K562 (cell line): Measurements from ENCODE around the gene FGF14. TPM values are rescaled to one million over a fixed set of nuclear protein-coding genes. Genes with fewer than 3 reads are reported as not detected.

Source experiments
- ATAC-seq: fragments of 200-7000 bp; cut with Tn5 transposase; 3 replicates; pipeline ENCODE4 v1.9.1; 2020; ENCODE audit warnings: moderate library complexity
- BruUV-seq: library from RNA; stranded (reverse); fragments of 400-500 nt; replicated peaks from 2 replicates; lab custom pipeline; 2021; lab: Mats Ljungman, UMichigan
- CTCF ChIA-PET: fragments of 300-600 bp; formaldehyde crosslinking; extraction: SDS; loops from one replicate; lab custom pipeline; 2021; ENCODE audit warnings: low intra/inter-chr PET ratio; lab: Yijun Ruan, JAX
- POLR2A ChIA-PET: fragments of 300-600, 350-650 bp; sonication (Branson Sonifier 250); formaldehyde crosslinking; extraction: SDS; loops from one replicate; lab custom pipeline; 2021; ENCODE audit warnings: antibody characterized with exemption, inconsistent platforms; lab: Yijun Ruan, JAX
- DNase-seq, 4 experiments: peaks; one replicate each; pipeline versions ENCODE4 v3.0.0 to v3.0.0-alpha.2; 2011 to 2018; ENCODE audit warnings: low spot score in 3 of 4, mixed read lengths in 3 of 4; ENCODE audit errors: extremely low read depth in 1 of 4
- FAIRE-seq: peaks from 2 replicates; lab custom pipeline; 2011; peaks lifted over from hg19 to GRCh38; lab: Jason Lieb, UNC
- H2AFZ ChIP-seq: 2 replicates; pipeline ENCODE4 v1.6.0; 2011; ENCODE audit warnings: low read depth, low read length, control low read depth, inconsistent platforms
- H3K27ac ChIP-seq: fragments of 200-600 bp; 3 replicates; pipeline ENCODE4 v1.8.0; 2011; ENCODE audit warnings: low read depth, mild to moderate bottlenecking, control low read depth, inconsistent platforms, low read length, moderate library complexity, mixed read lengths; ENCODE audit errors: extremely low read depth
- H3K27me3 ChIP-seq, 2 experiments: fragments of 300-600 bp in 1 of 2; 2 replicates in 1 of 2; 3 replicates in 1 of 2; pipeline versions ENCODE4 v1.6.0 to v1.8.0; 2011; ENCODE audit warnings: inconsistent platforms in 2 of 2, low read length in 2 of 2, mild to moderate bottlenecking in 1 of 2, mixed read lengths in 1 of 2, moderate library complexity in 1 of 2; ENCODE audit not compliant: control insufficient read depth in 2 of 2, insufficient read depth in 2 of 2
- H3K36me3 ChIP-seq: fragments of 300-600 bp; 3 replicates; pipeline ENCODE4 v1.8.0; 2011; ENCODE audit warnings: mild to moderate bottlenecking, low read length, inconsistent platforms; ENCODE audit not compliant: control insufficient read depth, insufficient read depth
- H3K4me1 ChIP-seq, 2 experiments: fragments of 200-600 bp in 1 of 2; replicated peaks in 1 of 2; 2 replicates in 1 of 2; 3 replicates in 1 of 2; pipeline versions ENCODE4 v1.5.1 to v1.8.0; 2011; ENCODE audit warnings: inconsistent platforms in 2 of 2, low read length in 2 of 2, mild to moderate bottlenecking in 1 of 2, mixed read lengths in 1 of 2, moderate library complexity in 1 of 2; ENCODE audit not compliant: control insufficient read depth in 2 of 2, insufficient read depth in 2 of 2
- H3K4me2 ChIP-seq: 2 replicates; pipeline ENCODE4 v1.6.1; 2011; ENCODE audit warnings: low read length, control low read depth, inconsistent platforms, mixed read lengths; ENCODE audit not compliant: insufficient read depth
- H3K4me3 ChIP-seq: fragments of 200-600 bp; sonication (generic), shearing (Covaris generic); 2 replicates; pipeline ENCODE4 v1.5.1; 2016; ENCODE audit warnings: control low read depth, inconsistent platforms
- H3K79me2 ChIP-seq: fragments of 200-600 bp; 3 replicates; pipeline ENCODE4 v1.8.0; 2011; ENCODE audit warnings: low read length, inconsistent platforms; ENCODE audit not compliant: control insufficient read depth, insufficient read depth
- H3K9ac ChIP-seq, 2 experiments: 2 replicates each; pipeline versions ENCODE4 v1.6.0 to v1.6.1; 2011; ENCODE audit warnings: low read depth in 2 of 2, low read length in 2 of 2, control low read depth in 1 of 2, inconsistent platforms in 1 of 2, mild to moderate bottlenecking in 1 of 2, mixed read lengths in 1 of 2; ENCODE audit not compliant: insufficient read depth in 1 of 2
- H3K9me1 ChIP-seq: one replicate; pipeline ENCODE4 v1.6.0; 2011; ENCODE audit warnings: inconsistent platforms, mild to moderate bottlenecking, low read length, moderate library complexity; ENCODE audit not compliant: control insufficient read depth, insufficient read depth
- H3K9me3 ChIP-seq: replicated peaks from 2 replicates; pipeline ENCODE4 v1.5.1; 2011; ENCODE audit warnings: low read depth, low read length, inconsistent platforms; ENCODE audit not compliant: control insufficient read depth, insufficient read depth
- H4K20me1 ChIP-seq: replicated peaks from 2 replicates; pipeline ENCODE4 v1.6.1; 2011; ENCODE audit warnings: low read length, inconsistent platforms, mixed read lengths; ENCODE audit not compliant: control insufficient read depth, insufficient read depth
- ETV5 ChIP-seq: sonication (generic); formaldehyde crosslinking; IDR thresholded peaks from 2 replicates; pipeline ENCODE4 v1.4.0; 2020; ENCODE audit warnings: low read depth, mild to moderate bottlenecking, missing genetic modification reagents
- FOS ChIP-seq: IDR thresholded peaks from 3 replicates; pipeline ENCODE4 v1.6.1; 2011; ENCODE audit not compliant: insufficient read length; ENCODE audit errors: extremely low read depth
- HCFC1 ChIP-seq: IDR thresholded peaks from 2 replicates; pipeline ENCODE4 v1.6.1; 2012; ENCODE audit warnings: low read depth, low read length, improper control_type of control experiment
- POLR2G ChIP-seq: fragments of 200-400 bp; formaldehyde crosslinking; IDR thresholded peaks from 2 replicates; pipeline ENCODE4 v1.6.1; 2017; ENCODE audit warnings: low read depth, mild to moderate bottlenecking, antibody characterized with exemption, low read length, moderate library complexity
- TCF3 ChIP-seq: sonication (generic); formaldehyde crosslinking; IDR thresholded peaks from 2 replicates; pipeline ENCODE4 v1.4.0; 2020; ENCODE audit warnings: mild to moderate bottlenecking, missing genetic modification reagents
- ZNF75A ChIP-seq: fragments of 450-650 bp; formaldehyde crosslinking; IDR thresholded peaks from 2 replicates; pipeline ENCODE4 v1.4.0; 2020; ENCODE audit warnings: mild to moderate bottlenecking
- WGBS: fragments of 100-300 bp; shearing (Covaris generic); methylation state at CpG from one replicate; pipeline ENCODE4 v1.1.6; 2016; ENCODE audit warnings: low coverage, mixed read lengths; ENCODE audit not compliant: insufficient coverage; ENCODE audit errors: missing lambda C conversion rate; 5-methylcytosine and 5-hydroxymethylcytosine counted together
- in situ Hi-C: fragments of 300-500 bp; cut with MboI; formaldehyde crosslinking; loops from 4 replicates; pipeline ENCODE4 v1.15.0; 2018; ENCODE audit warnings: inconsistent platforms, mixed read lengths
- intact Hi-C: fragments of 100-400 bp; cut with micrococcal nuclease; formaldehyde crosslinking; loops from 2 replicates; pipeline ENCODE4 v1.14.2; 2022
- polyA plus RNA-seq, 8 experiments: library from polyadenylated mRNA; depleted of rRNA in 4 of 8; stranded (reverse) in 5 of 8; unstranded in 3 of 8; fragments of >200 nt; fragmentation: Nextera tagmentation in 2 of 8; fragmentation: Illumina TruSeq in 1 of 8; extraction: Ambion mirVana in 2 of 8; extraction: Trizol in 1 of 8; gene quantifications; 2 replicates each; pipeline versions ENCODE4 v1.2.1 to v1.2.3, GENCODE V29; 2011 to 2014; ENCODE audit warnings: inconsistent platforms in 1 of 8, missing spikeins in 1 of 8
- total RNA-seq, 7 experiments: library from RNA; depleted of rRNA in 6 of 7; stranded (reverse); fragments of >200 nt in 6 of 7; fragmentation: Illumina TruSeq in 2 of 7; extraction: Trizol in 2 of 7; gene quantifications; 2 replicates each; pipeline versions ENCODE4 v1.2.1 to v1.2.3, GENCODE V29; 2011 to 2021; ENCODE audit warnings: low replicate concordance in 1 of 7
- TF ChIP-seq, protein P1 (sequence below): fragments of 200-800 bp; sonication (Bioruptor generic); IDR thresholded peaks from 2 replicates; pipeline ENCODE4 v1.6.1; 2016; ENCODE audit warnings: missing genetic modification characterization, missing compliant biosample characterization
- TF ChIP-seq, protein P2 (sequence below), 2 experiments: fragments of 450-650 bp in 1 of 2; IDR thresholded peaks; 2 replicates each; pipeline ENCODE4 v1.6.1; 2011 to 2017; ENCODE audit warnings: low read depth in 2 of 2, antibody characterized with exemption in 1 of 2, borderline replicate concordance in 1 of 2, low read length in 1 of 2, mild to moderate bottlenecking in 1 of 2, mixed read lengths in 1 of 2; ENCODE audit not compliant: control insufficient read depth in 1 of 2

Gene FGF14
- total and polyA plus RNA-seq, 9 of the 15 experiments (the other 6 are each of a cell fraction or from before 2014, with no cell fraction given) = not detected

DNA sequence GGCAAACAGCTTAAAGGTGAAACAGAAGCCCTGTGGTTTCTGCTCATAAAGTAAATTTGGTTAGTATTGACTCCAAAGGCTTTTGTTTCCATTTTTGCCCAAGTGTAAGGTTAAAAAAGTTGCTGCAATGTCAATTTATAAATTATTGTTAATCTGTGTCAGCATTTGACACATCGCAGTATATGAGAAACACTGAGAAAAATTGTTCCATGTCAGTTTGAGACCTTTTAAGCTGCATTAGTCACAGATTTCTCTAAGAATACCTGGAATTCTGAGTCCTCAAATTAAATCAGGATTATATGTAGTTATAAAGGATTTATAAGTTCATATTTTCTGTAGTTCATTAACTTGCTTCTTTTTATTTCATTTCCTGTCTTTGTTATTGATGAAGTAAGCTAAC is 78.8 kb downstream of the FGF14 start:
- no peak for DNase-seq
- Histone ChIP-seq H2AFZ (no peak overlapping the region), H3K36me3 (no peaks in the 10 kb centered on the region), H3K9me3 (no peaks in the 10 kb centered on the region), H3K27me3 (no peaks in the 10 kb centered on the region), H4K20me1 (no peaks in the 10 kb centered on the region), H3K4me3 (no peak overlapping the region), H3K79me2 (no peaks in the 10 kb centered on the region), H3K27ac (no peak overlapping the region), H3K4me2 (no peak overlapping the region), H3K9me1 (no peaks in the 10 kb centered on the region), H3K4me1 (no peaks in the 10 kb centered on the region), H3K9ac (no peak overlapping the region)
- WGBS = 0% methylated on average over 1 of the region's 1 CpG
- in situ Hi-C loops = no loop called here
- CTCF ChIA-PET = no interaction called here
- POLR2A ChIA-PET = no interaction called here
- BruUV-seq = no TSS peak
- no peak for ATAC-seq
- intact Hi-C loops = no loop called here
- no peak for FAIRE-seq
- no peak for TF ChIP-seq ETV5 (CRISPR knock-in tag)
- no peak for TF ChIP-seq HCFC1

DNA sequence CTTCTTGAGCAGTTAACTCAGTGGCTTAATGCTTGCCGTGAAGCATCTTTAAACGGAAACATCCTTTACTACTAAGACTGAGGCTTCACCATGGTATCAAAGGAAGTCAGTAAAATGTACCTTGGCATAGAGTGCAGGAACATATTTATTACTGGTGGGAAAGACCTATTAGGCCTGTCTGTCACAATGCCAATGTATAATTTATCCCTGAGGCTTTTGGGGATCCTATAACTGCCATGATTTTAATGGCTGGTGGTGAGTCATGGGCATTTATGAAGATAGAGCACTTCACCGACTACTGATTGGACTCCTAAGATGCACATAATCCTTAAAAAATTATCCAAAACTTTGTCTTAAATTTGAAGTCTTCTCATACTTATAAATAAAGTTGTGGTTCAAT is 79.6 kb downstream of the FGF14 start:
- no peak overlapping the region for H2AFZ ChIP-seq
- ATAC-seq = no peak
- no peak for FAIRE-seq
- H4K20me1 ChIP-seq = no peaks in the 10 kb centered on the region
- no peak overlapping the region for H3K4me3 ChIP-seq
- CTCF ChIA-PET = no interaction called here
- H3K9me1 ChIP-seq = no peaks in the 10 kb centered on the region
- no peaks in the 10 kb centered on the region for H3K36me3 ChIP-seq
- DNase-seq = no peak
- POLR2A ChIA-PET = no interaction called here
- no peak overlapping the region for H3K9ac ChIP-seq
- no TSS peak for BruUV-seq
- no peaks in the 10 kb centered on the region for H3K27me3 ChIP-seq
- H3K79me2 ChIP-seq = no peaks in the 10 kb centered on the region
- H3K4me1 ChIP-seq = no peaks in the 10 kb centered on the region
- in situ Hi-C loops (no loop called here), intact Hi-C loops (no loop called here)
- 3% methylated on average over 3 of the region's 3 CpGs for WGBS
- no peak overlapping the region for H3K4me2 ChIP-seq
- H3K9me3 ChIP-seq = no peaks in the 10 kb centered on the region
- no peak overlapping the region for H3K27ac ChIP-seq
- TF ChIP-seq ZNF75A (CRISPR knock-in tag) = no peak
- no peak for TF ChIP-seq TCF3 (CRISPR knock-in tag)
- TF ChIP-seq, protein P1, sequence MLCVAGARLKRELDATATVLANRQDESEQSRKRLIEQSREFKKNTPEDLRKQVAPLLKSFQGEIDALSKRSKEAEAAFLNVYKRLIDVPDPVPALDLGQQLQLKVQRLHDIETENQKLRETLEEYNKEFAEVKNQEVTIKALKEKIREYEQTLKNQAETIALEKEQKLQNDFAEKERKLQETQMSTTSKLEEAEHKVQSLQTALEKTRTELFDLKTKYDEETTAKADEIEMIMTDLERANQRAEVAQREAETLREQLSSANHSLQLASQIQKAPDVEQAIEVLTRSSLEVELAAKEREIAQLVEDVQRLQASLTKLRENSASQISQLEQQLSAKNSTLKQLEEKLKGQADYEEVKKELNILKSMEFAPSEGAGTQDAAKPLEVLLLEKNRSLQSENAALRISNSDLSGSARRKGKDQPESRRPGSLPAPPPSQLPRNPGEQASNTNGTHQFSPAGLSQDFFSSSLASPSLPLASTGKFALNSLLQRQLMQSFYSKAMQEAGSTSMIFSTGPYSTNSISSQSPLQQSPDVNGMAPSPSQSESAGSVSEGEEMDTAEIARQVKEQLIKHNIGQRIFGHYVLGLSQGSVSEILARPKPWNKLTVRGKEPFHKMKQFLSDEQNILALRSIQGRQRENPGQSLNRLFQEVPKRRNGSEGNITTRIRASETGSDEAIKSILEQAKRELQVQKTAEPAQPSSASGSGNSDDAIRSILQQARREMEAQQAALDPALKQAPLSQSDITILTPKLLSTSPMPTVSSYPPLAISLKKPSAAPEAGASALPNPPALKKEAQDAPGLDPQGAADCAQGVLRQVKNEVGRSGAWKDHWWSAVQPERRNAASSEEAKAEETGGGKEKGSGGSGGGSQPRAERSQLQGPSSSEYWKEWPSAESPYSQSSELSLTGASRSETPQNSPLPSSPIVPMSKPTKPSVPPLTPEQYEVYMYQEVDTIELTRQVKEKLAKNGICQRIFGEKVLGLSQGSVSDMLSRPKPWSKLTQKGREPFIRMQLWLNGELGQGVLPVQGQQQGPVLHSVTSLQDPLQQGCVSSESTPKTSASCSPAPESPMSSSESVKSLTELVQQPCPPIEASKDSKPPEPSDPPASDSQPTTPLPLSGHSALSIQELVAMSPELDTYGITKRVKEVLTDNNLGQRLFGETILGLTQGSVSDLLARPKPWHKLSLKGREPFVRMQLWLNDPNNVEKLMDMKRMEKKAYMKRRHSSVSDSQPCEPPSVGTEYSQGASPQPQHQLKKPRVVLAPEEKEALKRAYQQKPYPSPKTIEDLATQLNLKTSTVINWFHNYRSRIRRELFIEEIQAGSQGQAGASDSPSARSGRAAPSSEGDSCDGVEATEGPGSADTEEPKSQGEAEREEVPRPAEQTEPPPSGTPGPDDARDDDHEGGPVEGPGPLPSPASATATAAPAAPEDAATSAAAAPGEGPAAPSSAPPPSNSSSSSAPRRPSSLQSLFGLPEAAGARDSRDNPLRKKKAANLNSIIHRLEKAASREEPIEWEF (CRISPR knock-in tag) = no peak
- TF ChIP-seq, protein P2, sequence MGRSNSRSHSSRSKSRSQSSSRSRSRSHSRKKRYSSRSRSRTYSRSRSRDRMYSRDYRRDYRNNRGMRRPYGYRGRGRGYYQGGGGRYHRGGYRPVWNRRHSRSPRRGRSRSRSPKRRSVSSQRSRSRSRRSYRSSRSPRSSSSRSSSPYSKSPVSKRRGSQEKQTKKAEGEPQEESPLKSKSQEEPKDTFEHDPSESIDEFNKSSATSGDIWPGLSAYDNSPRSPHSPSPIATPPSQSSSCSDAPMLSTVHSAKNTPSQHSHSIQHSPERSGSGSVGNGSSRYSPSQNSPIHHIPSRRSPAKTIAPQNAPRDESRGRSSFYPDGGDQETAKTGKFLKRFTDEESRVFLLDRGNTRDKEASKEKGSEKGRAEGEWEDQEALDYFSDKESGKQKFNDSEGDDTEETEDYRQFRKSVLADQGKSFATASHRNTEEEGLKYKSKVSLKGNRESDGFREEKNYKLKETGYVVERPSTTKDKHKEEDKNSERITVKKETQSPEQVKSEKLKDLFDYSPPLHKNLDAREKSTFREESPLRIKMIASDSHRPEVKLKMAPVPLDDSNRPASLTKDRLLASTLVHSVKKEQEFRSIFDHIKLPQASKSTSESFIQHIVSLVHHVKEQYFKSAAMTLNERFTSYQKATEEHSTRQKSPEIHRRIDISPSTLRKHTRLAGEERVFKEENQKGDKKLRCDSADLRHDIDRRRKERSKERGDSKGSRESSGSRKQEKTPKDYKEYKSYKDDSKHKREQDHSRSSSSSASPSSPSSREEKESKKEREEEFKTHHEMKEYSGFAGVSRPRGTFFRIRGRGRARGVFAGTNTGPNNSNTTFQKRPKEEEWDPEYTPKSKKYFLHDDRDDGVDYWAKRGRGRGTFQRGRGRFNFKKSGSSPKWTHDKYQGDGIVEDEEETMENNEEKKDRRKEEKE (IDR thresholded peaks at IDR 0.05; ENCODE audit: borderline replicate concordance in 1 of 2, control insufficient read depth in 1 of 2, low read depth in 2 of 2, low read length in 1 of 2) = no peak
- TF ChIP-seq POLR2G = no peak
- TF ChIP-seq FOS = no peak
